Stimulated activated naive CD8-positive, alpha-beta T cell treated with anti-CD3 and anti-CD28 coated beads, Interleukin-15, Interleukin-2, amounts not matched to agents 100 ng/mL and 50 ng/mL, for 24 hours (primary cell): Measurements from ENCODE around the gene CTNNA1.

Experiments
- H3K27ac Mint-ChIP-seq: one replicate; pipeline ENCODE4 v1.8.0; 2021; ENCODE audit warnings: mild to moderate bottlenecking, mixed read lengths
- H3K27me3 Mint-ChIP-seq: one replicate; pipeline ENCODE4 v1.8.0; 2021; ENCODE audit warnings: mixed read lengths
- H3K36me3 Mint-ChIP-seq: one replicate; pipeline ENCODE4 v1.8.0; 2021; ENCODE audit warnings: low read depth, mixed read lengths
- H3K4me1 Mint-ChIP-seq: one replicate; pipeline ENCODE4 v1.8.0; 2021; ENCODE audit warnings: low read depth, mixed read lengths
- H3K4me3 Mint-ChIP-seq: one replicate; pipeline ENCODE4 v1.8.0; 2021; ENCODE audit warnings: mild to moderate bottlenecking, mixed read lengths
- H3K9me3 Mint-ChIP-seq: one replicate; pipeline ENCODE4 v1.8.0; 2021; ENCODE audit warnings: mixed read lengths

CTNNA1 gene

DNA sequence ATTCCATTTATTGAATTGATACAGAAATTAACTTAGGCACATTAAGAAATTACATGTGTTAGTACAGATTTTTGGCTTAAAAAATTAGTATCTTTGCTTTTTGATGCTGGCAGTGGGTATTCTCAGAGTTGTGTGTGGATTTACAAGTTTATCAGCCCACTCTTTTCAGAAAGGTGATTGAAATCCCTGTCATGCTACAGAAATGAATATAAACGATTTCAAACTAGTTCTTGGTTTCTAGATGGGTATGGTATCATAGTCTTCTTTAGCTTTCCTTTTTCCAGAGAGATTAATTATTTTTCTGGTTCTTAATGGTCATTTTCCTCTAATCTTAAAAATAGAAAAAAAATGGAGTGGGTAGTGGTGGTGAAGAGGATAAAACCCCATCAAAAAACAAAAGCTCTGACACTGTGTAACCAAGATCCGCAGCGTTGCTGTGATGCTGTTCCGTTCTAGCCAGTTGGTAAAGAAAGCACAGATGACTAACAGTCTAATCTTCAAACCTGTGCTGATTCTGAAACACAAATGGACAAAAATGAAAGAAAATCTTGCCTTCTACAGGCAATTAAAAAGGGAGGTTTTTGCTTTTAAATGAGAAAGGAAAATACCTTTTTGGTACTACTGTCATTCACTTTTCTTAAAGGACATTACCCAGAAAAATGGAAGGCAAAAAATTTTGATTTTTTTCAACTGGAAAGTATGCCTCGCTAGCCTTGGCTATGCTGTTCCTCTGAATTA, 116.7 kb downstream of the CTNNA1 start:
- no peak overlapping the region for H3K4me3 Mint-ChIP-seq
- H3K27me3 Mint-ChIP-seq: peaks cover 36% of the 10 kb centered on the region
- no peaks in the 10 kb centered on the region for H3K9me3 Mint-ChIP-seq
- peaks cover 4% of the 10 kb centered on the region for H3K36me3 Mint-ChIP-seq
- H3K4me1 Mint-ChIP-seq: peaks cover 25% of the 10 kb centered on the region
- peak overlapping the region; percentile 34 for H3K27ac Mint-ChIP-seq

- no peak overlapping the region for H3K27ac Mint-ChIP-seq
- peaks cover 25% of the 10 kb centered on the region for H3K4me1 Mint-ChIP-seq
- H3K4me3 Mint-ChIP-seq: no peak overlapping the region
- peaks cover 8% of the 10 kb centered on the region for H3K36me3 Mint-ChIP-seq
- peaks cover 36% of the 10 kb centered on the region for H3K27me3 Mint-ChIP-seq
- no peaks in the 10 kb centered on the region for H3K9me3 Mint-ChIP-seq
Observed at GRCh38 chr5:138870611-138871010, 117.4 kb downstream of the CTNNA1 start.

DNA sequence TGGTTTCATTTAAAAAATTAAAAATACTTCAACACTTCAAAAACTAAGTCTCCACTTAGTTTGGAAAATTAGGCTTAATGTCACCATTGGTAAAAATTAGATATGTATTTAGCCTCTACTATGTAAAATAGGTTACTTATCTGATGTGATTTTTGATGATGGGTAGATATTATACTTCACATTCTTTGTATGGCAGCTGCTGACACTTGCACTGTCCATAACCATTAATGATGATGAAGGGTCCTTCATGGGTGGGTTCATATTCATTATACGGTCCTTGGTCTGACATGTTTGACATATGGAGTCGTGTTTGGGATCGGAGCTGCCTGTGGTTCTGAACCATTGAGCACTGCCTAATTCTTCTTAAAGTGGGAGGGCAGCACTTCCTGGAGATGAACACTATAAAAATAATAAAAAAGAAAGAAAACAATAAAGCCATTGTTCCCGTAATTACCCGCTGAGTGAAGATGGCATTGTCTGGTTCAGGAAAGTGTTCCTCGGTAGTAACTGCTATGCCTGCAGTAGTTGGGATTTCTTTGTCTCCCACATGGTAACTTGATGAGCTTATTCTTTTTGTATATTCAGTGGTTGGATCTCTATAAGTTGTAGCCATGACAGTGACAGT, 119.7 kb downstream of the CTNNA1 start:
- Mint-ChIP-seq H3K9me3 (no peaks in the 10 kb centered on the region), H3K27me3 (peaks cover 36% of the 10 kb centered on the region), H3K4me1 (peaks cover 25% of the 10 kb centered on the region), H3K36me3 (peaks cover 9% of the 10 kb centered on the region), H3K27ac (no peak overlapping the region), H3K4me3 (no peak overlapping the region)

GRCh38 chr5:138873466-138874221, 120.4 kb downstream of the CTNNA1 start:
- H3K4me1 Mint-ChIP-seq: peaks cover 25% of the 10 kb centered on the region
- H3K27me3 Mint-ChIP-seq: peaks cover 36% of the 10 kb centered on the region
- H3K36me3 Mint-ChIP-seq: peaks cover 9% of the 10 kb centered on the region
- H3K9me3 Mint-ChIP-seq: no peaks in the 10 kb centered on the region
- no peak overlapping the region for H3K27ac Mint-ChIP-seq
- no peak overlapping the region for H3K4me3 Mint-ChIP-seq

DNA sequence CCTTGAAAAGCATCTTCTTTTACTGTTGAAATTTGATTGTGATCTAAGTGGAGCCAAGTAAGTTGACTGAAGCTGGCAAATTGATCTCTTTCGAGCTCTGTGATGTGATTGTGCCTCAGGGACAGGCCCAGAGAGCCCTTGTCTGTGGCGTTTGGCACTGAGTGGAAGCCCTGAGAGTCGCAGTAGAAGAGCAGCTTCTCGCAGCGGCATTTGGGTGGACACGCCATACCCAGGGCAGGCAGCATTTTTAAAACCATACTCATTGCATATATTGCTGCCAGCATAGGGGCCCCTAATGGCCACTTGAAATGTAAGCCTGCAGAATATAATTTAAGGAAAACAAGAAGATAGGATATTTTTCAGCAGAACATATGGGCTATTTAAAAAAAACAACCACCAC, 121.0 kb downstream of the CTNNA1 start:
- Mint-ChIP-seq H3K4me1 (peaks cover 24% of the 10 kb centered on the region), H3K27ac (no peak overlapping the region), H3K9me3 (no peaks in the 10 kb centered on the region), H3K27me3 (peaks cover 36% of the 10 kb centered on the region), H3K4me3 (no peak overlapping the region), H3K36me3 (peaks cover 9% of the 10 kb centered on the region)

DNA sequence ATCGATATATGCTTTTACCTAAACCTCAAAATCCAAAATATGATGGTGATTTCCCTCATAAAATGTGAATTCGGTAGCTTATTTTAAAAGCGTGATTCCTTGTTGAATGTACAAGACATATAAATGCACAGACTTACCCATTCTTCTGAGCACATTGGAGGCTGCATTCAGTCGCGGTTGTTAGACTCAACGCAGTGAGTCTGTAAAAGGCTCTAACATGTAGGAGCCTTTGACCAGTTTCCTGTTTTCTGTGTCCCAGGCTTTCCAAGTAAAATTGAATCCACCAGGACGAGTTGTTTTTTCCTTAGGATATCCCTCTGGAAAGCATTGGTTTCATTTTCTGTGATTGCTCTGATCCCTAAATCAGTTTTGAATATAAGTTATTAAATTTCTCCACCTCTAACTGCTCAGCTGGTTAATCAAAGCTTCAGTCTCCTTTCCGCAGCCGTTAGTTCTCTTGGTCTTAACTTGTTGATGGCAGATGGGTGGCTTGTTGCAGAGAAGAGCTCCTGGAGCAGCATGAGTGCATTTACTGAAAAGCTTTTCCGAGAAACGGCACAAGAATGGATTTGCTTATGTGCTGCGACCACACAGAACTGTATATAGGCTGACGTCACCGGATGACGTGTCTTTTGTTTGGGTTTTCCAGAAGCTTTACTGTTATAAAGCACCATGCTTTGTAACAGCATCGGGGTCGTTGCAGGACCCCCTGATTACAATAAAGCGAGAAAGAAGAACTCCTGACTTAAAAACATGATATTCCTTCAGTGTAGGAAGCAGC, 121.7 kb downstream of the CTNNA1 start, which contains the start of gene LRRTM2:
Gene LRRTM2, minus strand, starts transcription at position 565 of the 781 bp plus-strand sequence. Its CDS starts 424 bp downstream, at position 141.
- H3K36me3 Mint-ChIP-seq: peaks cover 9% of the 10 kb centered on the region
- H3K27ac Mint-ChIP-seq: no peak within 1 kb of the TSS
- H3K27me3 Mint-ChIP-seq: peaks cover 33% of the 10 kb centered on the region
- H3K9me3 Mint-ChIP-seq: no peaks in the 10 kb centered on the region
- no peak within 1 kb of the TSS for H3K4me3 Mint-ChIP-seq
- peaks cover 17% of the 10 kb centered on the region for H3K4me1 Mint-ChIP-seq

DNA sequence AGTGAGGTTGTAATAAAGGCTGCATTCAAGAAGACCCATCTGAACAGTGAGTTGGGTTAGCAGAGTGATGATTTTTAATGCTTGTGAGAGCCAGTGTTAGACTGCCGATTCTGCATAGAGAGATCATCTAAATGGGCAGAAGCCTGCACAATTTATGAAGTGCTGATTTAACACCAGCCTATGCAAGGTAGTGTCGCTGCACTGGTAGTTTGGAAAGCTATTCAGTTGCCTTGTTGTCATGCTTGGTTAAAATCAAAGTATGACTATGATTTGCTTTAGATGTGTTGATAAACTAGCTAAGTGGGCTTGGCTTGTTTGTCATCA, 122.3 kb downstream of the CTNNA1 start:
- peaks cover 29% of the 10 kb centered on the region for H3K27me3 Mint-ChIP-seq
- H3K36me3 Mint-ChIP-seq: peaks cover 9% of the 10 kb centered on the region
- peaks cover 11% of the 10 kb centered on the region for H3K4me1 Mint-ChIP-seq
- no peak overlapping the region for H3K4me3 Mint-ChIP-seq
- no peaks in the 10 kb centered on the region for H3K9me3 Mint-ChIP-seq
- no peak overlapping the region for H3K27ac Mint-ChIP-seq

GRCh38 chr5:138875946-138876345, 122.7 kb downstream of the CTNNA1 start:
- no peak overlapping the region for H3K27ac Mint-ChIP-seq
- H3K9me3 Mint-ChIP-seq: no peaks in the 10 kb centered on the region
- H3K36me3 Mint-ChIP-seq: peaks cover 9% of the 10 kb centered on the region
- no peak overlapping the region for H3K4me3 Mint-ChIP-seq
- H3K27me3 Mint-ChIP-seq: peaks cover 25% of the 10 kb centered on the region
- H3K4me1 Mint-ChIP-seq: peaks cover 7% of the 10 kb centered on the region

DNA sequence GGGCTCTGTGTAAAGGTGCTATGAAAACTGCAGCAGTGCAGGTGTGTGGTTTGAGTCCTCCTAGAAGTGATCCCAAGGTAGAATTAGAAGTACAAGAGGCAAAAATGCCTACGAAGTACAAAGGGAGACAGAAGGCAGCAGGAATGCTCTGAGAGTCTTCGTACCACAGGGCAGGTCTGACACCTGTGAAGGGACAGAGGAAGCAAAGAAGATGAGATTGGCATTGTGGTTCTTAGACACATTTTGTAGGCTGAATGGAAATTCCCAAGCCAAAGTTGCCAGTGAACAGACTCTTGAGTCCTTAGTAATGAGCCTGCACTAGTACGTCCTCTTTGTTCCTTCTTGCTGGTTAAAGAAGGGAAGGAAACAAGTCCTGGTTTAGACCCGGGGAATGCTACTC, 123.6 kb downstream of the CTNNA1 start:
- Mint-ChIP-seq H3K27me3 (peaks cover 17% of the 10 kb centered on the region), H3K4me3 (no peak overlapping the region), H3K9me3 (no peaks in the 10 kb centered on the region), H3K36me3 (peaks cover 9% of the 10 kb centered on the region), H3K4me1 (peaks cover under 1% of the 10 kb centered on the region), H3K27ac (no peak overlapping the region)

DNA sequence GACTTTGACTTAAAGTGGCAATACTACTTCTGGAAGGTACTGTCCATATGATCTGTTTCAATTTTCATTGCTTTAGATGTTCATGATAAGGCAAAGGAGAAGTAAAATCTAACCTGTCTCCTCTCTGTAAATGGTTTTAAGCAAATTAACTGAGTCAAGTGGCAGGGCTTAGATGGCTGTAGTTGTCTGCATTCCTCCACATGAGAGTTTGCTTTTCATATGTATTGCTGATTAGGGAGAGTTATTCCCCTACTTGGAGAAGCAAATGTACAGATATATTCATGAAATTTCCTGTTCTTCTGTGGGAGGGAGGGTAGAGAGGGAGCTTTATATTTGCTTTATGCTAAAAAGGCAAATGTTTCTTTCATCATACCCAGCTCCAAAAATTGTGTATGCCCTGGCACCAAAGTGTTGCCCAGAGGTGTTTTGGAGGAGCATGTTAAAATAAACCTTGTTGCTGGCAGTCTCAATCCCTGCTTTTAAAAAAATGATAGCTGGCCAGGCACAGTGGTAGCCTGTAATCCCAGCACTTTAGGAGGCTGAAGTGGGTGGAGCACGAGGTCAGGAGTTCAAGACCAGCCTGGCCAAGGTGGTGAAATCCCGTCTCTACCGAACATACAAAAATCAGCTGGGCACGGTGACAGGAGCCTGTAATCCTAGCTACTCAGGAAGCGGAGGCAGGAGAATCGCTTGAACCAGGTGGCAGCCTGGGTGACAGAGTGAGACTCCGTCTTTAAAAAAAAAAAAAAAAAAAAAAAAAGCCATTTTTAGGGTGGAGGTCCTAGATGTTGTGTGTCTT, 125.4 kb downstream of the CTNNA1 start:
- peaks cover 7% of the 10 kb centered on the region for H3K27me3 Mint-ChIP-seq
- H3K9me3 Mint-ChIP-seq: no peaks in the 10 kb centered on the region
- H3K36me3 Mint-ChIP-seq: peaks cover 9% of the 10 kb centered on the region
- no peak overlapping the region for H3K27ac Mint-ChIP-seq
- no peak overlapping the region for H3K4me3 Mint-ChIP-seq
- H3K4me1 Mint-ChIP-seq: no peaks in the 10 kb centered on the region

- Mint-ChIP-seq H3K4me3 (no peak overlapping the region), H3K4me1 (no peaks in the 10 kb centered on the region), H3K9me3 (no peaks in the 10 kb centered on the region), H3K27me3 (peaks cover 7% of the 10 kb centered on the region), H3K36me3 (peaks cover 17% of the 10 kb centered on the region), H3K27ac (no peak overlapping the region)
Observed at GRCh38 chr5:138883211-138883610, 130.0 kb downstream of the CTNNA1 start.

DNA sequence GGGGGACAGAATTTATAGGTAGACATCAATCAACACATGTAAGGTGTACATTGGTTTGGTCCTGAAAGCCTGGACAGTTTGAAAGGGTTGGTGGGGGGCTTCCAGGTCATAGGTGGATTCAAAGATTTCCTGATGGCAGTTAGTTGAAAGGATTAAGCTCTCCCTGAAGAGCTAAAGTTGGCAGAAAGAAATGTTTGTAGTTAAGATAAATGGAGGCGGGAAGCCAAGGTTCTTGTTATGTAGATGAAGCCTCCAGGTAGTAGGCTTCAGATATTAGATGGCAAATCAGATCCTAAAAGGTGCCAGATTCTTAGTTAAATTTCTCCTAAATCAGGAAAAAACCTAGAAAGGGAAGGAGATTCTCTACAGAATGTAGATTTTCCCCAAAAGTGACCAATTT, 130.9 kb downstream of the CTNNA1 start:
- H3K4me3 Mint-ChIP-seq: no peak overlapping the region
- H3K4me1 Mint-ChIP-seq: no peaks in the 10 kb centered on the region
- H3K27me3 Mint-ChIP-seq: peaks cover 7% of the 10 kb centered on the region
- no peaks in the 10 kb centered on the region for H3K9me3 Mint-ChIP-seq
- H3K36me3 Mint-ChIP-seq: peaks cover 26% of the 10 kb centered on the region
- no peak overlapping the region for H3K27ac Mint-ChIP-seq

GRCh38 chr5:138884554-138884953, 131.3 kb downstream of the CTNNA1 start:
- Mint-ChIP-seq H3K4me3 (no peak overlapping the region), H3K27ac (no peak overlapping the region), H3K9me3 (peaks cover under 1% of the 10 kb centered on the region), H3K4me1 (no peaks in the 10 kb centered on the region), H3K27me3 (peaks cover 7% of the 10 kb centered on the region), H3K36me3 (peaks cover 30% of the 10 kb centered on the region)

GRCh38 chr5:138889994-138890393, 136.8 kb downstream of the CTNNA1 start:
- H3K27me3 Mint-ChIP-seq: peaks cover 7% of the 10 kb centered on the region
- H3K4me3 Mint-ChIP-seq: no peak overlapping the region
- H3K27ac Mint-ChIP-seq: no peak overlapping the region
- peaks cover 14% of the 10 kb centered on the region for H3K9me3 Mint-ChIP-seq
- H3K4me1 Mint-ChIP-seq: no peaks in the 10 kb centered on the region
- peaks cover 56% of the 10 kb centered on the region for H3K36me3 Mint-ChIP-seq
